Hematopoietic multipotent progenitor cell treated with erythropoietin and hydrocortisone succinate and interleukin-3 and kit ligand, for 17 days (in vitro differentiated cells): Measurements from ENCODE around the gene IFIT1.
"Not testable (repeated sequence)": the region's sequence is repeated elsewhere in the genome, so short reads cannot be mapped to it uniquely, and the experiment has no call there.

Source experiments
- DNase-seq: peaks from one replicate; pipeline ENCODE4 v3.0.0-alpha.2; 2015; ENCODE audit warnings: low spot score

IFIT1 gene

GRCh38 chr10:89367529-89367928, 24.9 kb upstream of the IFIT1 start:
- DNase-seq, result no peak

GRCh38 chr10:89368129-89368528, 24.3 kb upstream of the IFIT1 start:
- no peak for DNase-seq

DNA sequence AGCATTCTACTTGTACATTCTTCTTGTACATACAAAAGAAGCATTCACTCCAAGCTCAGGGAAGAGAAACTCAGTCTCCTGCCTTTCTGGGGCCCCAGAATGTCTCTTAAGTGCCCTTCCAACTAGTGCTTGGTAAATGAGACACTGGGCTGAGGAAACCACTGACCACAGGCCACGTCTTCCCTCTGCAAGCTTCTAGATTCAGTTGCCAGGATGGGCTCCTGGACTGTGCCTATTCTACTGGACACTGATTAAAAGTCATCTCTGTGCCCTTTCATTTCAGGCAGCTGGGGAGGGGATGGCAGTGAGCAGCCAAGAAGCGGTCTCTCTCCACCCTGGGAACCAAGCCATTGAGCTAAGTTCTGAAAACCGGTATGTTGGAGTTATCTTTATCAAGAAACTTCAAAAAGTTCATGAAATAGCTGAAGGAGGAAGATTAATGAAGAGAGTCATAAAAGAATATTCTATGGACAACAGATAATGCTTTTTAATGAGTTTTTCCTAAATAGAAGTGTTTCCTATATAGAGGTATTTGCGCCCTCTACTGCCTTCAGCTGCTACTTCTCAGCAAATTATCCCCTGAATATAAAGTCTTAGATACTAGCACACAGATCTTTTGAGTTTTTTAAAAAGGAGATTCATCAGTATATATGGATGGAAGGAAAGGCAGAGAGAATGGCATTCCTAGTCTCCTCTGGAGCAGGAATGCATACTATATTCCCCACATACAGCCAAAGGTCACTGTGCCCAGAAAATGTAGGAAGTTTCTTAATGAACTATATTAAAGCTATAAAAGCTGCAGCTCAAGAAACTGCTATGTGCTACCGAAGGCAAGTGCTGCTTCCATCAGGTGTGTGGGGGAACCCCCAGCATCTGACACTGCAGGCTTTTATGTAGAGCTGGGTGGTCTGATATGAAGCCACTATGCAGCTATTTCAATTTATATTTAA, 23.0 kb upstream of the IFIT1 start:
- DNase-seq, result peak; percentile 61

GRCh38 chr10:89371079-89371478, 21.3 kb upstream of the IFIT1 start:
- DNase-seq, result peak; percentile 50

DNA sequence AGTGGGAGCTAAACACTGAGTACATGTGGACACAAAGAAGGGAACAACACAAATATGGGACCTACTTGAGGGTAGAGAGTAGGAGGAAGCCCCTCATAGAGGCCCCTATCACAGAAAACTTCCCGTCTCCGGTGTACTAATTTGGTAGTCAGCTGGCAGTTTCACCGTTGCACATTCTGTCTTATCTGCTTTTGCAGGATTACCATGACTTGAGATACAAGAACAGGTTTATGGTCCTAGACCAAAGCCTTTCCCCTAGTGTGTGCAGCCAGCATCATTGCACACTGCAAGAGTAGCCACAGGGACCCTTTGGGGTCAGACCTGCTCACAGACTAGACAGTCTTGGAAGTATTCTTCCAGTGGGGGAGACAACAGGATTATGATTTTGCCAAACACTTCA, 20.4 kb upstream of the IFIT1 start:
- DNase-seq, result peak; percentile 64

- peak; percentile 92 for DNase-seq
Measured at GRCh38 chr10:89373916-89374711, 18.3 kb upstream of the IFIT1 start.

GRCh38 chr10:89374713-89375141, 17.7 kb upstream of the IFIT1 start:
- peak; percentile 85 for DNase-seq

DNA sequence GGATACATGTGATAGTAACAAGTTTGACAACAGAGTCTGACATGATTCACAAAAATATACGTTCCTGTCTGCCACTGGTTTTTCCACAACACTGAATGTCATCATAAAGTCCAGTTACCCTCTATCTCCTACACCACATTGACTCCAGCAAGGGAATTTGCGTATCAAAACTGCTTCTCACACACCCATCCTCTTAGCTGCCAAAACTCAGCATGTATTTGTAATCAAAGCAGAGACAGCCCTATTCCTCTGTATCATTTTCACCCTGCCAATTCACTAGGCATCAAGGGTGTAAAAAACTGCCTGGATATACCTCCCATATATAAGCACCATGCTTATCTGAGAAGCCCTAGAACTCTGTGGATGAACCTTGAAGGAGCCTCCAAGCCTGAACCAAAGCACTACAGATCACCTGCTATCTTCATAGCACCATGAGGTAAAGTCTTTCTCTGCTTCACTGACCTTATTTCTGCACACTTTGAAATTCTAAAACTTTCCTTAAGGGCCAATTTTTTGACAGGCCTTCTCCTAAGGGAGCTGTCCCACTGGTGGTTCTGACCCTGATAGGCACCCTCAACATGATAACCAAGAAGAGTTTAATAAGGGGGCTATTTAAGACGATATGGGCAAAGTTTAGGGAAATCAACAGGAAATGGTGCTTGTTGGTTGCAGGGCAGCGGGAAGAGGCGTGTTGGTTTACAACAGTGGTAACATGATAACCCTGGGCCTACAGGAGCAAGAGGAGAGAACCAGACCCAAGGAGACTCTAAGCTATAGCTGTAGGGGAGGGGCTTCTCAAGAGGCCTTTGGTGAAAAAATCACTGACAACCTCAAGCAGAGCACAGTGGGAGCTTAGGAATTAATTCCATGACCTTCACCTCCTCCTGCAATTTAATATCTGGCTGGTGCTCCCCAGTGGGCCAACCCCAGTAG, 14.5 kb upstream of the IFIT1 start, which contains the start of gene IFIT1B:
TSS of gene IFIT1B (plus strand) at position 352 of the 933 bp plus-strand sequence. CDS start at position 432, 80 bp downstream.
- DNase-seq, result peak; percentile 89

GRCh38 chr10:89379103-89379502, 13.3 kb upstream of the IFIT1 start:
- DNase-seq, result peak; percentile 59

DNA sequence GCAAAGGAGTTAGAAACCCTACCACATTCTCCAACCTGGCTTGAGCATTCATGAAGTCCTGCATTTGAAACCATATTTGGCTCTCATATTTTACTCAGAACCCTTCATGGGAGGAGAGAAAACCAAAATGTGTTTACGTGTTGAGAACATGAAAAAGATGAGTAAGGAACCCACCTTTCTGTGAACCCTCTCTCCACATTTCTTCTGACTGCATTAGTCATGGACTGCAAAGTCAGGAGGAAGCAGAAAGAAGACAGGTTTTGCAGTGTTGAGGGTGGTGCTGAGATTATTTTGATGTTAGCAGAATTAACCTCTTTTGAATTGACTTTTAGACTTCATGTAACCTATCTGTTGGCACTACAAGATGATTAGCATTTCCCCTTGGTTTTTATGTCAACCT, 9.7 kb upstream of the IFIT1 start:
- no peak for DNase-seq

DNA sequence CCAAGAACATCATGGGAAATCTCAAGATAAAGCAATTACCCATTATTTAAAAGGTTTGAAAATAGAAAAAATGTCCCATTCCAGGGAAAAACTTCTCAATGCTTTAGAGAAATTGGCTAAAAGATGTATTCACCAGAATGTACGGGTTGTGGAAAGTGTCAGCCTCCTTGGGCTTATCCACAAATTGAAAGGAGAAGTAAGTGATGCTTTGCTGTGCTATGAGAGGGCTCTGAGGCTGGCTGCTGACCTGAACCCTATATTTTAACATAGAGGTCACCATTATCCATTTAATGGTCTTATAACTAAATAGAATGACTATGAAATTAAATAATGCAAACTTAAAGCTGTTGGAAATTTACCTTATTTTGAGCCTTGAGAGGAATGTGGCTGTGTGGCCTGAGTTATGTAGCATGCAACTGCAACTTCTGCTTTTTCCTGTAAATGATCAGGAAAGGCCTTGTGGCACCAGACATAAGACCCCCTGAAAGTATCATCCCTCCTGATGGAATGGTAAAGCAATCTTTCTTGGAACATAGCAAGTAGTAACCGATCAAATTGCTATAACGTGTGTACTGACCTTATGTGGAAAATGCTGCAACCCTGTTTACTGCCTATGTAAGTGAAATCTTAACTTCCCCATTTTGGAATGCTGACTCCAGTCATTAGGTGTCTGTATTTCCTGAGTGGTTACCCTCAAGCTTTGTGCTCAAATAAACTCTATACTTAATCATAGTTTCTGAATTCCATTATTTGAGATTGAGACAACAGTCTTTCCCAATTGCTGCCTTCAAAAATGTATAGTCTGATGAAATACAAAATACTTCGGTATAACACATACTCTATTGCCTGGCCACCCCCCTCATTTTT, 7.7 kb upstream of the IFIT1 start:
- no peak for DNase-seq

DNA sequence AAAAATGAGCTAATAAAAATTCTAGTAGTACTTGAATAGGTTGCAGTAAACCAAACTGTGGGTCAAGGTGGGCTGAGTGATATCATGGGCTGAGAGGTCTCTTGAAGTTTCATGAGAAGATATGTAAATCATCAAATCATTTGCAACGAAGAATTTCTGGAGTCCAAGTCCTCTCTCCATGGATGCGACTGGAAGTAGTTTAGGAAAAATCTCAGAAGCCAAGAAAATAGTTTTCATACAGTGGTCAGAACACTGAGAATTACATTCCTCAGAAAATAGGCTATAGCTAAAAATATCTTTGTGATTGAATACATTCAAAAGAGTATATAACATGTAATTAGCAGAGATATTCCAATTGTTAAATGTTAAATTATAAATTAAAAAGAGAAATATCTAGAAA, 3.6 kb upstream of the IFIT1 start:
- no peak for DNase-seq

DNA sequence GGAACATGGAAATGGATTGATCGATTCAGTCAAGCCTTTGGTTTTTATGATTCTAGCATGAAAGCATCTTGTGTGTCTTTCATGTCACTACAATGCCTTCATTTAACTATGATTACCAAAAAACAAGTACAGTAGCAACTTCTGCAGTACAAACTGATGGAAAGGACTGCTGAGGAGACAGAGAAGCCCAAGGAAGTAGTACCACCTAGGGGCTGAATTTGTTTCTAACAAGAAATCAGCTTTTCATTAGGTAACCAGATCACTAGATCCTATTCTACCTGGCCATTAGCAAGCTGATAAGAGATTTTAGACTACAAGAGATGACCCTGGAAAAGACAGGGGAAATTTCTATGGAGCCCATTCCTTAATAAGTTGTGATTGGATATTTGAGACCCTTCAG, 3.2 kb upstream of the IFIT1 start:
- DNase-seq, result peak; percentile 63

GRCh38 chr10:89390476-89391225, 1.8 kb upstream of the IFIT1 start:
- peak; percentile 80 for DNase-seq

DNA sequence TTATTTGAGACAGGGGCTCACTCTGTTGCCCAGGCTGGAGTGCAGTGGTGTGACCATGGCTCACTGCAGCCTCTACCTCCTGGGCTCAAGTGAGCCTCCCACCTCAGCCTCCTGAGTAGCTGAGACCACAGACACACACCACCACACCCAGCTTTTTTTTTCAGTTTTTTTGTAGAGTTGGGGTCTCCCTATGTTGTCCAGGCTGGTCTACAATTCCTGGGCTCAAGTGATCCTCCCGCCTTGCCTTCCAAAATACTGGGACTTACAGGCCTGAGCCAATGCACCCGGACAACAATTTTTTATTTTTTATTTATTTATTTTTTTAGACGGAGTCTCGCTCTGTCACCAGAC, 1.2 kb upstream of the IFIT1 start:
- DNase-seq, result not testable (repeated sequence)

GRCh38 chr10:89392974-89393373, 551 bp downstream of the IFIT1 start:
- no peak for DNase-seq

- no peak for DNase-seq
Measured at GRCh38 chr10:89393898-89394297, 1.5 kb downstream of the IFIT1 start.

- DNase-seq, result no peak
Measured at GRCh38 chr10:89395141-89395540, 2.7 kb downstream of the IFIT1 start.

DNA sequence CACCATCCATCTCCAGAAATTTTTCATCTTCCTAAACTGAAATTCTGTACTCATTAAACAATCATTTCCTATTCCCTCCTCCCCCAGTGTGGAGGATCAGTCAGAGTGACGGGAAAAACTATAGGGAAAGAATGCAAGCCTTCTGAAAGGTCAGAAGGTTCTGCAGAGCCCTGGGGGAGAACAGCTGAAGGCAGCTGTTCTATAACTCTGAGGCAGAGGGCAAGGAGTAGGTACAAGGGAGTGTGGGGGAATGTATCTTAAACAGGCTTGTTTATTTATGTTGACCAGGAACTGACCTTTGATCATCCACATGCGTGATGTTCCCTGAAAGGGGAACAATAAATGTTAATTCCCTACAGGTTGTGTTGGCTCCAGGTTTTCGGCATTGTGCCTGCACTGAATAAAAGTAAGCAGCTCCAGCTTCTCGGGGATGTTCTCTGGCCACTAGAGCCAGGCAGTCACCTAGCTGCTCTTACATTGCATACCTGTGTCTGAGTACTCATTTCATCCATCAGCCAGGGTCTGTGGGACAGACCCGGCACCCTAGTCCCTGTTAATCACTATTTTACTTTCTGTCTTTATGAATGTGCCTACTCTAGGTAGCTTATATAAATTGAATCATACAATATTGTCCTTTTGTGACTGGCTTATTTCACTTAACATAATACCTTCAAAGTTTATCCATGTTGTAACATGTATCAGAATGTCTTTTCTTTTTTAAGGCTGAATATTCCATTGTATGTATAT, 5.8 kb downstream of the IFIT1 start:
- DNase-seq, result no peak
